ENCODE results near the gene CCDC85C. TPM values are rescaled to one million over a fixed set of nuclear protein-coding genes. Genes with fewer than 3 reads are reported as not detected.

The CCDC85C gene
- total RNA-seq, 1 experiment from 2014 or later = 42.3 TPM

GRCh38 chr14:99590746-99591555 lies 13.1 kb downstream of the CCDC85C start:
- no peak overlapping the region for H3K27ac ChIP-seq (ENCODE audit: low read depth, low read length)
- TF ChIP-seq ZNF274 (IDR thresholded peaks at IDR 0.05; ENCODE audit: low read depth, low read length) = no peak
- TF ChIP-seq TCF7L2 (IDR thresholded peaks at IDR 0.05; ENCODE audit: borderline replicate concordance, extremely low read depth, insufficient read depth, insufficient read length) = no peak
- no peak for TF ChIP-seq SP1 (IDR thresholded peaks at IDR 0.05; ENCODE audit: low read depth)
- TF ChIP-seq ELF1 (IDR thresholded peaks at IDR 0.05; ENCODE audit: borderline replicate concordance, low read depth) = no peak
- TF ChIP-seq, protein P1, sequence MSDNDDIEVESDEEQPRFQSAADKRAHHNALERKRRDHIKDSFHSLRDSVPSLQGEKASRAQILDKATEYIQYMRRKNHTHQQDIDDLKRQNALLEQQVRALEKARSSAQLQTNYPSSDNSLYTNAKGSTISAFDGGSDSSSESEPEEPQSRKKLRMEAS (IDR thresholded peaks at IDR 0.05) = no peak
- TF ChIP-seq EGR1 (IDR thresholded peaks at IDR 0.05; ENCODE audit: low read depth) = no peak
- TF ChIP-seq CTCF (IDR thresholded peaks at IDR 0.05 in 2 of 3, conservative IDR thresholded peaks at IDR 0.05 in 1 of 3; ENCODE audit: borderline replicate concordance in 1 of 3, insufficient read depth in 1 of 3, low read depth in 2 of 3, low read length in 2 of 3) = no peak
- TF ChIP-seq RAD21 (IDR thresholded peaks at IDR 0.05; ENCODE audit: low read depth) = no peak
- TF ChIP-seq EZH2 (IDR thresholded peaks at IDR 0.05) = no peak

More at GRCh38 chr14:99590746-99591555, 13.1 kb downstream of the CCDC85C start:
- peaks cover 74% of the 10 kb centered on the region for H3K79me2 ChIP-seq (ENCODE audit: insufficient read depth, low read length)
- no peaks in the 10 kb centered on the region for H4K20me1 ChIP-seq (ENCODE audit: insufficient read depth)
- peak; percentile 16; the same call in 1 of the 2 replicates for ATAC-seq
- H3K4me3 ChIP-seq (replicated peaks in 1 of 2; ENCODE audit: low read depth in 1 of 2, low read length in 2 of 2) = no peak overlapping the region
- DNase-seq (ENCODE audit: low read depth, low spot score) = no peak
- H3K4me1 ChIP-seq (ENCODE audit: control insufficient read depth in 1 of 2, insufficient read depth in 2 of 2, low read length in 2 of 2) = peaks cover 2 to 25% of the 10 kb centered on the region in 2 experiments; a peak in 3 of 4 replicates
- no peak overlapping the region for H3K4me2 ChIP-seq (ENCODE audit: low read length)
- no peak overlapping the region for H3K9ac ChIP-seq (ENCODE audit: low read length)
- no peaks in the 10 kb centered on the region for H3K9me3 ChIP-seq (ENCODE audit: control insufficient read depth in 1 of 2, insufficient read depth in 1 of 2, low read depth in 1 of 2, low read length in 2 of 2)
- POLR2A ChIA-PET = no interaction called here
- H2AFZ ChIP-seq (ENCODE audit: low read depth, low read length, poor library complexity, severe bottlenecking) = no peak overlapping the region
- CTCF ChIA-PET = no interaction called here
- RAD21 ChIA-PET (ENCODE audit: low non-redundant PET in 1 of 2, low total read pairs in 2 of 2, uncharacterized antibody in 2 of 2, unreplicated experiment in 2 of 2) = no interaction called here
- no peaks in the 10 kb centered on the region for H3K27me3 ChIP-seq (ENCODE audit: insufficient read depth, low read length)
- no peaks in the 10 kb centered on the region for H3K9me2 ChIP-seq (ENCODE audit: insufficient read depth)
- intact Hi-C loops (cut with micrococcal nuclease) = no loop called here
- no peaks in the 10 kb centered on the region for H3K36me3 ChIP-seq (ENCODE audit: control insufficient read depth in 1 of 2, insufficient read depth in 2 of 2, low read length in 2 of 2)
- no TSS peak for BruUV-seq (replicated peaks)

Data from HCT116 (cell line).